GM12878 (cell line): ENCODE results near the gene AFF1. TPM values are rescaled to one million over a fixed set of nuclear protein-coding genes. Genes with fewer than 3 reads are reported as not detected.
A peak's percentile ranks its signal among the peaks of the same experiment; 100 is the strongest.

ENCODE experiments used
- ATAC-seq: fragments of 200-7000 bp; cut with Tn5 transposase; 3 replicates; pipeline ENCODE4 v1.9.1; 2020; ENCODE audit warnings: mild to moderate bottlenecking, moderate library complexity
- BruUV-seq: library from RNA; stranded (reverse); fragments of 400-500 nt; replicated peaks from 2 replicates; lab custom pipeline; 2021; lab: Mats Ljungman, UMichigan
- CTCF ChIA-PET: fragments of 300-600 bp; sonication (Branson Sonifier 250); formaldehyde crosslinking; extraction: SDS; loops from one replicate; lab custom pipeline; 2021; ENCODE audit warnings: inconsistent platforms; lab: Yijun Ruan, JAX
- POLR2A ChIA-PET: fragments of 350-600 bp; formaldehyde crosslinking; extraction: SDS; loops from one replicate; lab custom pipeline; 2021; ENCODE audit warnings: inconsistent platforms; lab: Charles Lee
- RAD21 ChIA-PET: fragments of 300-600 bp; sonication (Branson Sonifier 250); formaldehyde crosslinking; loops from one replicate; lab custom pipeline; 2023; ENCODE audit warnings: antibody characterized with exemption; ENCODE audit not compliant: unreplicated experiment; lab: Charles Lee
- SMC1A ChIA-PET: fragments of 300-600 bp; sonication (Branson Sonifier 250); formaldehyde crosslinking; loops from one replicate; lab custom pipeline; 2023; ENCODE audit not compliant: unreplicated experiment, uncharacterized antibody; lab: Charles Lee
- DNase-seq: peaks from one replicate; pipeline ENCODE4 v3.0.0-alpha.2; 2011; ENCODE audit warnings: low read depth, low spot score
- FAIRE-seq: peaks from 3 replicates; lab custom pipeline; 2011; peaks lifted over from hg19 to GRCh38; lab: Jason Lieb, UNC
- H2AFZ ChIP-seq: 2 replicates; pipeline ENCODE4 v1.6.0; 2011; ENCODE audit warnings: low read depth, low read length, control low read depth; ENCODE audit not compliant: control insufficient read depth
- H3K27ac ChIP-seq: 2 replicates; pipeline ENCODE4 v1.5.1; 2011; ENCODE audit warnings: control low read depth; ENCODE audit not compliant: control insufficient read depth, insufficient read depth
- H3K27me3 ChIP-seq, 2 experiments: replicated peaks in 1 of 2; 2 replicates each; pipeline versions ENCODE4 v1.6.0 to v1.6.1; 2011; ENCODE audit warnings: low read length in 1 of 2; ENCODE audit not compliant: control insufficient read depth in 2 of 2, insufficient read depth in 2 of 2
- H3K36me3 ChIP-seq, 2 experiments: 2 replicates each; pipeline ENCODE4 v1.5.1; 2011; ENCODE audit warnings: low read length in 1 of 2; ENCODE audit not compliant: control insufficient read depth in 2 of 2, insufficient read depth in 2 of 2
- H3K4me1 ChIP-seq: 2 replicates; pipeline ENCODE4 v1.6.1; 2011; ENCODE audit warnings: mild to moderate bottlenecking, low read length, moderate library complexity, mixed read lengths; ENCODE audit not compliant: control insufficient read depth, insufficient read depth
- H3K4me2 ChIP-seq: 2 replicates; pipeline ENCODE4 v1.6.0; 2011; ENCODE audit warnings: control low read depth; ENCODE audit not compliant: control insufficient read depth, insufficient read depth
- H3K4me3 ChIP-seq: fragments of 200-600 bp; sonication (generic); 2 replicates; pipeline ENCODE4 v1.5.1; 2016
- H3K79me2 ChIP-seq: 2 replicates; pipeline ENCODE4 v1.6.0; 2011; ENCODE audit warnings: low read length; ENCODE audit not compliant: control insufficient read depth, insufficient read depth
- H3K9ac ChIP-seq: 2 replicates; pipeline ENCODE4 v1.8.0; 2011; ENCODE audit warnings: low read length, control low read depth, mixed read lengths; ENCODE audit not compliant: control insufficient read depth, insufficient read depth
- H3K9me3 ChIP-seq: replicated peaks from 3 replicates; pipeline ENCODE4 v1.5.1; 2011; ENCODE audit warnings: mild to moderate bottlenecking, low read length; ENCODE audit not compliant: control insufficient read depth, insufficient read depth
- H4K20me1 ChIP-seq: 2 replicates; pipeline ENCODE4 v1.6.0; 2011; ENCODE audit not compliant: control insufficient read depth, insufficient read depth
- BHLHE40 ChIP-seq, 2 experiments: fragments of 450-650 bp in 1 of 2; IDR thresholded peaks; 2 replicates each; pipeline ENCODE4 v1.6.1; 2011 to 2017; ENCODE audit warnings: low read depth in 2 of 2, borderline replicate concordance in 1 of 2, improper control_type of control experiment in 1 of 2, low read length in 1 of 2, mild to moderate bottlenecking in 1 of 2
- BRCA1 ChIP-seq: IDR thresholded peaks from 2 replicates; pipeline ENCODE4 v1.6.1; 2011; ENCODE audit warnings: low read depth, low read length, improper control_type of control experiment
- PBX3 ChIP-seq: IDR thresholded peaks from 2 replicates; pipeline ENCODE4 v1.6.1; 2011; ENCODE audit warnings: mild to moderate bottlenecking, low read depth, low read length, moderate library complexity; ENCODE audit not compliant: insufficient replicate concordance
- PKNOX1 ChIP-seq: fragments of 450-650 bp; IDR thresholded peaks from 2 replicates; pipeline ENCODE4 v1.6.1; 2016; ENCODE audit warnings: mild to moderate bottlenecking
- SUPT20H ChIP-seq: IDR thresholded peaks from 2 replicates; pipeline ENCODE4 v1.6.1; 2011; ENCODE audit warnings: low read depth, mild to moderate bottlenecking, low read length, moderate library complexity, borderline replicate concordance; ENCODE audit not compliant: control insufficient read depth
- WGBS: methylation state at CpG from one replicate; pipeline ENCODE4 v1.1.6; 2016; ENCODE audit warnings: low lambda C conversion rate; ENCODE audit not compliant: insufficient replicate concordance, insufficient coverage; ENCODE audit errors: missing lambda C conversion rate; 5-methylcytosine and 5-hydroxymethylcytosine counted together
- in situ Hi-C: fragments of 300-500 bp; cut with MboI; formaldehyde crosslinking; loops from 9 replicates; pipeline ENCODE4 v1.14.3; 2018; ENCODE audit warnings: mixed read lengths
- intact Hi-C: fragments of 100-400 bp; cut with micrococcal nuclease; formaldehyde crosslinking; loops from one replicate; pipeline ENCODE4 v1.14.2; 2022; ENCODE audit not compliant: unreplicated experiment
- polyA plus RNA-seq, 11 experiments: library from polyadenylated mRNA; depleted of rRNA in 4 of 11; unstranded in 6 of 11; stranded (reverse) in 5 of 11; fragments of >200 nt; fragmentation: Nextera tagmentation in 4 of 11; fragmentation: Illumina TruSeq in 1 of 11; extraction: Ambion mirVana in 4 of 11; extraction: Trizol in 1 of 11; gene quantifications; 1 replicate in 1 of 11; 2 replicates in 10 of 11; pipeline versions ENCODE4 v1.2.1 to v1.2.3, GENCODE V29; 2011 to 2016; ENCODE audit warnings: inconsistent platforms in 2 of 11, missing spikeins in 2 of 11, low read depth in 1 of 11
- total RNA-seq, 4 experiments: library from RNA; depleted of rRNA in 3 of 4; stranded (reverse); fragments of >200 nt in 3 of 4; fragmentation: Illumina TruSeq in 1 of 4; extraction: Trizol in 1 of 4; gene quantifications; 2 replicates each; pipeline versions ENCODE4 v1.2.1 to v1.2.3, GENCODE V29; 2013 to 2021

AFF1 gene
- total and polyA plus RNA-seq, 10 of the 15 experiments (the other 5 are each of a cell fraction or from before 2014, with no cell fraction given): 3.5 to 56.1 (median 21.5) TPM

GRCh38 chr4:87038837-87039615 lies 104.2 kb downstream of the AFF1 start:
- 53% methylated on average over 8 of the region's 8 CpGs for WGBS
- H4K20me1 ChIP-seq: no peaks in the 10 kb centered on the region
- peaks cover 96% of the 10 kb centered on the region for H3K79me2 ChIP-seq
- no peak for FAIRE-seq
- peaks cover 0 to 4% of the 10 kb centered on the region in 2 experiments; a peak in 2 of 4 replicates for H3K36me3 ChIP-seq
- peak; percentile 83 for ATAC-seq
- no peaks in the 10 kb centered on the region for H3K9me3 ChIP-seq
- ChIA-PET SMC1A (interaction anchor here (1.5 to 6.2 kb wide), 2 partner anchors 16 to 27 kb away, joined by 5 to 57 read pairs; no protein-coding TSS in a partner anchor), CTCF (interaction anchor here (1.3 to 1.9 kb wide), 3 partner anchors 16 to 30 kb away, joined by 3 to 5 read pairs (median 3); no protein-coding TSS in a partner anchor), POLR2A (interaction anchor here (0.6 kb wide), 1 partner anchor 8 kb away, joined by 3 read pairs; no protein-coding TSS in a partner anchor), RAD21 (interaction anchor here (1.4 to 2.7 kb wide), 2 partner anchors 12 to 18 kb away, joined by 5 to 10 read pairs; no protein-coding TSS in a partner anchor)
- intact Hi-C loops: no loop called here
- peak; percentile 27; the same call in 1 of the 2 replicates for TF ChIP-seq PKNOX1
- TF ChIP-seq BHLHE40 (IDR thresholded peaks at IDR 0.05; ENCODE audit: borderline replicate concordance in 1 of 2, low read depth in 2 of 2, low read length in 1 of 2): peak; percentile 33 to 43; a peak in 1 of 4 replicates
- TF ChIP-seq BRCA1: no peak
- no peak for TF ChIP-seq SUPT20H
- peak; percentile 64 for TF ChIP-seq PBX3
- H2AFZ ChIP-seq: no peak overlapping the region
- peak overlapping the region; percentile 5; the same call in 1 of the 2 replicates for H3K4me3 ChIP-seq
- DNase-seq: no peak
- in situ Hi-C loops: no loop called here
- H3K4me2 ChIP-seq: peak overlapping the region; percentile 54
- no TSS peak for BruUV-seq
- no peak overlapping the region for H3K9ac ChIP-seq
- H3K27me3 ChIP-seq: no peaks in the 10 kb centered on the region
- H3K27ac ChIP-seq: peak overlapping the region; percentile 3
- peaks cover 52% of the 10 kb centered on the region for H3K4me1 ChIP-seq
